Uterus (tissue), 2 donors: ENCODE data around the gene SLC39A11.

ENCODE experiments used
- CTCF ChIP-seq, 4 experiments: fragments of 200-600 bp in 2 of 4; fragments of 450-650 bp in 2 of 4; sonication (generic) in 2 of 4; IDR thresholded peaks; one replicate each; pipeline ENCODE4 v1.5.1; 2016 to 2019; ENCODE audit warnings: antibody characterized with exemption in 4 of 4, mild to moderate bottlenecking in 2 of 4, moderate library complexity in 1 of 4
- POLR2A ChIP-seq, 2 donors: fragments of 450-650 bp; IDR thresholded peaks; one replicate each; pipeline ENCODE4 v1.6.1; 2016; ENCODE audit warnings: antibody characterized with exemption in 2 of 2, mild to moderate bottlenecking in 1 of 2, moderate library complexity in 1 of 2

DNA sequence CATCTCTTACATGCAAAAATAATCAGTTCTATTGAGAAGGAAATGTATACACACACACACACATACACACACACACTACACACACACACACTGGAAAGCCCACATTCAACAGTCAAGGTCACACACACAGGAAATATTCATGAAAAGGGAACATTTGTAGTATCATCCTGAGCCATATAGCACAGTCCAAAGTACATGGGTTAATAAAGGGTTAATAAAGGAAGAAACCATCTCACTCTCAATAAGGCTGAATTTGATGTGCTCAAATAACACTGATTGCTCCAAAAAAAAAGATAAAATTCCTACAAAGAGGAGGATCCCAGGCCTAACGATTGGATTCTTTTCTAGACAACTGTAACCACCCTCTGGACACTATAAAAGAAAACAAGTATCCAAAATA, 164.7 kb downstream of the SLC39A11 start:
- TF ChIP-seq CTCF (IDR thresholded peaks at IDR 0.05) (no peak), POLR2A (IDR thresholded peaks at IDR 0.05) (no peak)
